Coronary artery (tissue), 2 donors: ENCODE measurements around the gene NKD1.

Source experiments
- DNase-seq: peaks from one replicate; pipeline ENCODE4 v3.0.0-alpha.2; 2017; ENCODE audit warnings: low spot score
- H3K27ac ChIP-seq, 2 donors: fragments of 200-600 bp; sonication (generic); one replicate each; pipeline ENCODE4 v1.5.1; 2016 to 2019
- H3K4me3 ChIP-seq: fragments of 200-600 bp; sonication (generic); 2 replicates; pipeline ENCODE4 v1.5.1; 2016; ENCODE audit warnings: mild to moderate bottlenecking, moderate library complexity
- CTCF ChIP-seq: fragments of 200-600 bp; sonication (generic); IDR thresholded peaks from one replicate; pipeline ENCODE4 v1.5.1; 2019; ENCODE audit warnings: antibody characterized with exemption

Gene NKD1

GRCh38 chr16:50611995-50612848 is 64.0 kb downstream of the NKD1 start:
- peak overlapping the region; percentile 73 to 91 for H3K27ac ChIP-seq
- no peak overlapping the region for H3K4me3 ChIP-seq
- no peak for DNase-seq
- TF ChIP-seq CTCF: no peak

DNA sequence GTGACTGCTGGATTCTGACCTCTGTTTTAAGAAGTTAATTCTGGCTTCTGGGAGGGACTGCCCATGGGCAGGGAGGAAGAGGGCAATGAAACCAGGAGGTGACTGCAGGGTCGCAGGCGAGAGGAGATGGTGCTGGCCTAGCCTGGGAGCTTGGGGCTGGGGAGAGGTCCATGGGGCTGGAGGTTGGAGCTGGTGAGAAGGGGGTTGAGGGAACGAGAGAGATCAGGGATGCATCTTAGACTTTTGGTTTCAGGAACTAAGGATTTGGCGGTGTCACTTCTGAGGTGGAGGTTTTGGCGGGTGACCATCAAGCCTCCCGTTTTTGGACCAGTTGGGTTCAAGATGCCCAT is 64.6 kb downstream of the NKD1 start:
- no peak for TF ChIP-seq CTCF
- H3K27ac ChIP-seq: peak overlapping the region; percentile 73 to 91
- DNase-seq: no peak
- peak overlapping the region; percentile 52 for H3K4me3 ChIP-seq

GRCh38 chr16:50613281-50613963 is 65.2 kb downstream of the NKD1 start:
- H3K27ac ChIP-seq: peak overlapping the region; percentile 73 to 91
- peak overlapping the region; percentile 52 for H3K4me3 ChIP-seq
- peak; percentile 81 for DNase-seq
- no peak for TF ChIP-seq CTCF

GRCh38 chr16:50613964-50614474 is 65.8 kb downstream of the NKD1 start:
- H3K4me3 ChIP-seq: peak overlapping the region; percentile 52
- TF ChIP-seq CTCF: no peak

DNA sequence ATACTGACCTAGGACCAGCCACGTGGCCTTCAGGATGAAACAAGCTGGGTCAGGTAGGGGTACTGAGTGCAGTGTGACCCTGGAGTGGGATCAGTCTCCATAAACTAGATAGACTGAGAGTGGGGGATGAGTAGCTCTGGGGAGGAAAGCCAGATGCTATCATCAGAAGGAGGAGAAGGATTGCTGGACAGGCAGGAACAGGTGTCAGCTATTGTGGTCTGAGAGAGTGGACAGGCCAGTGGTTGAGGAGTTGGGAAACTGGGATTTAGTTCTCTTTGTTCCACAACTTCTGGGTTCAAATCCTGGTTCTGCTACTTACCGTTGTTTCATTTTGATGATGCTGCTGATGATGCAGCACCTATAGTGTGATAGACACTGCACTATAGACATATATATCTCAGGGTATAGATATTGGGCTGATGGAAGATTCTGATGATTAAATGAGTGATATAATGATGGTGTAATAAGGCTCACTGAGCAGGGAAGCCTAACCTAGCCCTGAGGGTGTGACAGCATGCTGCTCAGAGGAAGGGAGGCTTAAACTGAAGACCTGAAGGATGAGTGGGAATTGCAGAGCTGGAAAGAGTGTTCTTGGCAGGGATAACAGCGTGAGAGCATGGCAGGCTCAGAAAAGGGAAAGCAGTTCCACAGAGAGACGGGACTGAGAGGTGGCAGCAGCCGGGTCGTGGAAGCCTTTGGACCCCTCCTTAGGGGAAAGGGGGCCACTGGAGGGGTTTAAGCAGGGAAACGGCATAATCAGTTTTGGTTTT is 66.9 kb downstream of the NKD1 start:
- no peak for TF ChIP-seq CTCF
- Histone ChIP-seq H3K4me3 (no peak overlapping the region), H3K27ac (peak overlapping the region; percentile 73 to 91)
- no peak for DNase-seq

More at GRCh38 chr16:50613964-50614474, 65.8 kb downstream of the NKD1 start:
- H3K27ac ChIP-seq: peak overlapping the region; percentile 73 to 91
- no peak for DNase-seq

GRCh38 chr16:50615891-50616290 is 67.7 kb downstream of the NKD1 start:
- TF ChIP-seq CTCF: no peak
- Histone ChIP-seq H3K4me3 (no peak overlapping the region), H3K27ac (peak overlapping the region in 1 of 2 donors; percentile 91)
- no peak for DNase-seq
